DOHH2 (cell line): ENCODE data around the gene TTLL13.
"Not testable (repeated sequence)": the region's sequence is repeated elsewhere in the genome, so short reads cannot be mapped to it uniquely, and the experiment has no call there.

Experiments
- H3F3A ChIP-seq: fragments of 200-600 bp; sonication (generic), shearing (Covaris generic); 2 replicates; pipeline ENCODE4 v1.6.0; 2016; ENCODE audit warnings: antibody characterized with exemption, mild to moderate bottlenecking; ENCODE audit not compliant: control insufficient read depth, insufficient read depth
- H3K27ac ChIP-seq: fragments of 200-600 bp; sonication (generic); 2 replicates; pipeline ENCODE4 v1.5.1; 2014; ENCODE audit warnings: low read depth, mild to moderate bottlenecking, low read length, moderate library complexity
- H3K27me3 ChIP-seq: fragments of 200-600 bp; sonication (generic); 2 replicates; pipeline ENCODE4 v1.6.1; 2014; ENCODE audit warnings: mild to moderate bottlenecking, low read length, mixed read lengths; ENCODE audit not compliant: control insufficient read depth
- H3K36me3 ChIP-seq: fragments of 200-600 bp; sonication (generic); 2 replicates; pipeline ENCODE4 v1.6.1; 2014; ENCODE audit warnings: mild to moderate bottlenecking, low read length, moderate library complexity, mixed read lengths; ENCODE audit not compliant: control insufficient read depth
- H3K4me1 ChIP-seq: fragments of 200-600 bp; sonication (generic); 2 replicates; pipeline ENCODE4 v1.6.1; 2014; ENCODE audit warnings: mild to moderate bottlenecking, low read length, mixed read lengths; ENCODE audit not compliant: control insufficient read depth
- H3K4me2 ChIP-seq: fragments of 200-600 bp; sonication (generic); 2 replicates; pipeline ENCODE4 v1.6.0; 2014; ENCODE audit warnings: mild to moderate bottlenecking, low read length, moderate library complexity
- H3K4me3 ChIP-seq: fragments of 200-600 bp; sonication (generic); 2 replicates; pipeline ENCODE4 v1.5.1; 2014; ENCODE audit warnings: mild to moderate bottlenecking, low read length, mixed read lengths
- H3K79me2 ChIP-seq: fragments of 200-600 bp; sonication (generic); 2 replicates; pipeline ENCODE4 v1.6.1; 2014; ENCODE audit warnings: mild to moderate bottlenecking, low read length, mixed read lengths; ENCODE audit not compliant: control insufficient read depth
- H3K9me2 ChIP-seq: fragments of 200-600 bp; sonication (generic); replicated peaks from 2 replicates; pipeline ENCODE4 v1.6.1; 2014; ENCODE audit warnings: mild to moderate bottlenecking, low read length, mixed read lengths; ENCODE audit not compliant: control insufficient read depth
- H3K9me3 ChIP-seq: fragments of 200-600 bp; sonication (generic); 2 replicates; pipeline ENCODE4 v1.6.1; 2014; ENCODE audit warnings: antibody characterized with exemption, low read length, mixed read lengths; ENCODE audit not compliant: control insufficient read depth, insufficient read depth
- H4K20me1 ChIP-seq: fragments of 200-600 bp; sonication (generic); 2 replicates; pipeline ENCODE4 v1.6.0; 2014; ENCODE audit warnings: low read depth, mild to moderate bottlenecking, antibody characterized with exemption, low read length, moderate library complexity; ENCODE audit not compliant: control insufficient read depth, insufficient read depth
- CTCF ChIP-seq: fragments of 200-600 bp; sonication (generic); IDR thresholded peaks from one replicate; pipeline ENCODE4 v1.5.1; 2014; ENCODE audit warnings: antibody characterized with exemption, mild to moderate bottlenecking, low read depth, low read length; ENCODE audit not compliant: poor library complexity, severe bottlenecking
- EZH2phosphoT487 ChIP-seq: fragments of 200-600 bp; sonication (generic); IDR thresholded peaks from 2 replicates; pipeline ENCODE4 v1.6.1; 2017; ENCODE audit warnings: borderline replicate concordance, mild to moderate bottlenecking, antibody characterized with exemption, low read length, moderate library complexity, mixed read lengths

The TTLL13 gene

GRCh38 chr15:90294601-90295269, 45.4 kb downstream of the TTLL13 start:
- H3K4me3 ChIP-seq: no peak overlapping the region
- peaks cover 7% of the 10 kb centered on the region; the same call in 1 of the 2 replicates for H3K4me1 ChIP-seq
- no peak overlapping the region for H3K4me2 ChIP-seq
- H3K79me2 ChIP-seq: no peaks in the 10 kb centered on the region
- no peaks in the 10 kb centered on the region for H3K9me3 ChIP-seq
- H3K36me3 ChIP-seq: no peaks in the 10 kb centered on the region
- H3K9me2 ChIP-seq: no peaks in the 10 kb centered on the region
- H4K20me1 ChIP-seq: no peaks in the 10 kb centered on the region
- peaks cover 7% of the 10 kb centered on the region for H3F3A ChIP-seq
- H3K27ac ChIP-seq: no peak overlapping the region
- TF ChIP-seq CTCF: no peak
- peaks cover 17% of the 10 kb centered on the region for H3K27me3 ChIP-seq

GRCh38 chr15:90295270-90295648, 45.9 kb downstream of the TTLL13 start:
- Histone ChIP-seq H3K27me3 (peaks cover 17% of the 10 kb centered on the region), H3K27ac (no peak overlapping the region), H3K4me1 (peaks cover 7% of the 10 kb centered on the region; the same call in 1 of the 2 replicates), H3K9me2 (no peaks in the 10 kb centered on the region), H3K4me2 (no peak overlapping the region), H3K9me3 (no peaks in the 10 kb centered on the region), H3K79me2 (no peaks in the 10 kb centered on the region), H3K36me3 (no peaks in the 10 kb centered on the region), H4K20me1 (no peaks in the 10 kb centered on the region), H3F3A (peaks cover 7% of the 10 kb centered on the region), H3K4me3 (no peak overlapping the region)
- TF ChIP-seq EZH2phosphoT487 (no peak), CTCF (no peak)

GRCh38 chr15:90296316-90296884, 47.0 kb downstream of the TTLL13 start:
- not testable (repeated sequence) for H3K4me2 ChIP-seq, H3F3A ChIP-seq, H4K20me1 ChIP-seq, H3K9me3 ChIP-seq, H3K36me3 ChIP-seq, H3K4me3 ChIP-seq, H3K27ac ChIP-seq, H3K9me2 ChIP-seq, H3K79me2 ChIP-seq
- Histone ChIP-seq H3K4me1 (peaks cover 11% of the 10 kb centered on the region), H3K27me3 (peaks cover 17% of the 10 kb centered on the region)

GRCh38 chr15:90297021-90297420, 47.7 kb downstream of the TTLL13 start:
- no peak overlapping the region for H3K4me2 ChIP-seq
- H4K20me1 ChIP-seq: no peaks in the 10 kb centered on the region
- peaks cover 18% of the 10 kb centered on the region for H3K27me3 ChIP-seq
- H3K36me3 ChIP-seq: no peaks in the 10 kb centered on the region
- H3F3A ChIP-seq: peaks cover 7% of the 10 kb centered on the region
- TF ChIP-seq CTCF: no peak
- no peak for TF ChIP-seq EZH2phosphoT487
- H3K79me2 ChIP-seq: no peaks in the 10 kb centered on the region
- no peak overlapping the region for H3K27ac ChIP-seq
- no peak overlapping the region for H3K4me3 ChIP-seq
- H3K9me3 ChIP-seq: no peaks in the 10 kb centered on the region
- peaks cover 11% of the 10 kb centered on the region for H3K4me1 ChIP-seq
- H3K9me2 ChIP-seq: no peaks in the 10 kb centered on the region
